ENCODE data around the gene PLEK. TPM values are rescaled to one million over a fixed set of nuclear protein-coding genes. Genes with fewer than 3 reads are reported as not detected.
A peak's percentile ranks its signal among the peaks of the same experiment; 100 is the strongest.
"Not testable (repeated sequence)": the region's sequence is repeated elsewhere in the genome, so short reads cannot be mapped to it uniquely, and the experiment has no call there.

The PLEK gene
- total RNA-seq, 1 donor from 2014 or later, result 0.26 TPM

GRCh38 chr2:68341062-68341329, 24.1 kb upstream of the PLEK start:
- H3K4me3 Mint-ChIP-seq, result no peak overlapping the region
- no peaks in the 10 kb centered on the region for H3K9me3 Mint-ChIP-seq
- H3K27me3 Mint-ChIP-seq, result peaks cover 43% of the 10 kb centered on the region
- no peaks in the 10 kb centered on the region for H3K4me1 Mint-ChIP-seq
- intact Hi-C loops (cut with micrococcal nuclease), result no loop called here
- H3K36me3 Mint-ChIP-seq (ENCODE audit: low read depth), result no peaks in the 10 kb centered on the region
- H3K27ac Mint-ChIP-seq, result no peak overlapping the region
- DNase-seq, result no peak

GRCh38 chr2:68341583-68341982, 23.5 kb upstream of the PLEK start:
- intact Hi-C loops (cut with micrococcal nuclease), result no loop called here
- no peak for DNase-seq
- Mint-ChIP-seq H3K27me3 (peaks cover 46% of the 10 kb centered on the region), H3K4me3 (no peak overlapping the region), H3K4me1 (no peaks in the 10 kb centered on the region), H3K36me3 (ENCODE audit: low read depth) (no peaks in the 10 kb centered on the region), H3K27ac (no peak overlapping the region), H3K9me3 (no peaks in the 10 kb centered on the region)

- Mint-ChIP-seq H3K27ac (no peak overlapping the region), H3K4me1 (no peaks in the 10 kb centered on the region)
- intact Hi-C loops (cut with micrococcal nuclease), result no loop called here
These were observed 22.6 kb upstream of the PLEK start for GRCh38 chr2:68342470-68342869.

GRCh38 chr2:68344031-68344430, 21.1 kb upstream of the PLEK start:
- H3K9me3 Mint-ChIP-seq, result no peaks in the 10 kb centered on the region
- no peak for DNase-seq
- no peaks in the 10 kb centered on the region for H3K36me3 Mint-ChIP-seq (ENCODE audit: low read depth)
- H3K27me3 Mint-ChIP-seq, result peaks cover 58% of the 10 kb centered on the region
- no peak overlapping the region for H3K27ac Mint-ChIP-seq
- intact Hi-C loops (cut with micrococcal nuclease), result no loop called here
- H3K4me1 Mint-ChIP-seq, result no peaks in the 10 kb centered on the region
- H3K4me3 Mint-ChIP-seq, result no peak overlapping the region

More at GRCh38 chr2:68342470-68342869, 22.6 kb upstream of the PLEK start:
- H3K9me3 Mint-ChIP-seq, result no peaks in the 10 kb centered on the region
- no peaks in the 10 kb centered on the region for H3K36me3 Mint-ChIP-seq (ENCODE audit: low read depth)
- peaks cover 52% of the 10 kb centered on the region for H3K27me3 Mint-ChIP-seq
- H3K4me3 Mint-ChIP-seq, result no peak overlapping the region
- DNase-seq, result no peak

GRCh38 chr2:68345129-68345875, 19.8 kb upstream of the PLEK start:
- peaks cover 59% of the 10 kb centered on the region for H3K27me3 Mint-ChIP-seq
- intact Hi-C loops (cut with micrococcal nuclease), result no loop called here

GRCh38 chr2:68349091-68349490, 16.0 kb upstream of the PLEK start:
- H3K4me1 Mint-ChIP-seq; H3K4me3 Mint-ChIP-seq; H3K27ac Mint-ChIP-seq; DNase-seq; intact Hi-C loops (cut with micrococcal nuclease); H3K36me3 Mint-ChIP-seq (ENCODE audit: low read depth); H3K9me3 Mint-ChIP-seq: not testable (repeated sequence)
- peaks cover 49% of the 10 kb centered on the region for H3K27me3 Mint-ChIP-seq

More at GRCh38 chr2:68345129-68345875, 19.8 kb upstream of the PLEK start:
- Mint-ChIP-seq H3K9me3 (no peaks in the 10 kb centered on the region), H3K4me3 (no peak overlapping the region), H3K4me1 (no peaks in the 10 kb centered on the region), H3K27ac (no peak overlapping the region), H3K36me3 (ENCODE audit: low read depth) (no peaks in the 10 kb centered on the region)
- no peak for DNase-seq

- DNase-seq, result no peak
- no peaks in the 10 kb centered on the region for H3K4me1 Mint-ChIP-seq
- H3K4me3 Mint-ChIP-seq, result no peak overlapping the region
- H3K36me3 Mint-ChIP-seq (ENCODE audit: low read depth), result no peaks in the 10 kb centered on the region
- peaks cover 39% of the 10 kb centered on the region for H3K27me3 Mint-ChIP-seq
- H3K27ac Mint-ChIP-seq, result no peak overlapping the region
- no peaks in the 10 kb centered on the region for H3K9me3 Mint-ChIP-seq
- intact Hi-C loops (cut with micrococcal nuclease), result no loop called here
These were observed 13.1 kb upstream of the PLEK start for GRCh38 chr2:68351997-68352396.

- Mint-ChIP-seq H3K27ac (no peak overlapping the region), H3K9me3 (no peaks in the 10 kb centered on the region), H3K36me3 (ENCODE audit: low read depth) (no peaks in the 10 kb centered on the region), H3K27me3 (peaks cover 31% of the 10 kb centered on the region), H3K4me1 (no peaks in the 10 kb centered on the region), H3K4me3 (no peak overlapping the region)
- intact Hi-C loops (cut with micrococcal nuclease), result no loop called here
- DNase-seq, result no peak
These were observed 12.3 kb upstream of the PLEK start for GRCh38 chr2:68352651-68353391.

GRCh38 chr2:68356599-68357239, 8.4 kb upstream of the PLEK start:
- no peaks in the 10 kb centered on the region for H3K4me1 Mint-ChIP-seq
- intact Hi-C loops (cut with micrococcal nuclease), result no loop called here
- no peak overlapping the region for H3K27ac Mint-ChIP-seq
- H3K4me3 Mint-ChIP-seq, result no peak overlapping the region
- DNase-seq, result no peak
- peaks cover 10% of the 10 kb centered on the region for H3K27me3 Mint-ChIP-seq
- no peaks in the 10 kb centered on the region for H3K9me3 Mint-ChIP-seq
- no peaks in the 10 kb centered on the region for H3K36me3 Mint-ChIP-seq (ENCODE audit: low read depth)

GRCh38 chr2:68357605-68358337, 7.3 kb upstream of the PLEK start:
- intact Hi-C loops (cut with micrococcal nuclease), result no loop called here

GRCh38 chr2:68359889-68360288, 5.2 kb upstream of the PLEK start:
- no peak for DNase-seq
- H3K27ac Mint-ChIP-seq, result no peak overlapping the region
- peaks cover 11% of the 10 kb centered on the region for H3K27me3 Mint-ChIP-seq
- no peaks in the 10 kb centered on the region for H3K9me3 Mint-ChIP-seq
- peaks cover 13% of the 10 kb centered on the region for H3K4me1 Mint-ChIP-seq
- H3K36me3 Mint-ChIP-seq (ENCODE audit: low read depth), result no peaks in the 10 kb centered on the region
- no peak overlapping the region for H3K4me3 Mint-ChIP-seq
- intact Hi-C loops (cut with micrococcal nuclease), result loop anchor here (5.0 kb wide), 1 partner anchor 62 kb away; no protein-coding TSS in a partner anchor

More at GRCh38 chr2:68357605-68358337, 7.3 kb upstream of the PLEK start:
- no peaks in the 10 kb centered on the region for H3K36me3 Mint-ChIP-seq (ENCODE audit: low read depth)
- H3K9me3 Mint-ChIP-seq, result no peaks in the 10 kb centered on the region
- peaks cover 7% of the 10 kb centered on the region for H3K4me1 Mint-ChIP-seq
- no peak overlapping the region for H3K4me3 Mint-ChIP-seq
- DNase-seq, result no peak
- H3K27ac Mint-ChIP-seq, result no peak overlapping the region
- H3K27me3 Mint-ChIP-seq, result peaks cover 11% of the 10 kb centered on the region

GRCh38 chr2:68362069-68362468, 3.0 kb upstream of the PLEK start:
- peak; percentile 92 for DNase-seq
- Mint-ChIP-seq H3K4me3 (peak overlapping the region; percentile 30), H3K27ac (no peak overlapping the region), H3K27me3 (peaks cover 20% of the 10 kb centered on the region), H3K9me3 (no peaks in the 10 kb centered on the region), H3K36me3 (ENCODE audit: low read depth) (no peaks in the 10 kb centered on the region), H3K4me1 (peaks cover 15% of the 10 kb centered on the region)
- intact Hi-C loops (cut with micrococcal nuclease), result loop anchor here (1.0 to 5.0 kb wide), 3 partner anchors 17 to 79 kb away; no protein-coding TSS in a partner anchor

- peak; percentile 52 for DNase-seq
- peaks cover 25% of the 10 kb centered on the region for H3K27me3 Mint-ChIP-seq
- intact Hi-C loops (cut with micrococcal nuclease), result loop anchor here (1.0 to 5.0 kb wide), 3 partner anchors 16 to 79 kb away; no protein-coding TSS in a partner anchor
These were observed 2.3 kb upstream of the PLEK start for GRCh38 chr2:68362749-68363148.

More at GRCh38 chr2:68362749-68363148, 2.3 kb upstream of the PLEK start:
- Mint-ChIP-seq H3K36me3 (ENCODE audit: low read depth) (no peaks in the 10 kb centered on the region), H3K9me3 (no peaks in the 10 kb centered on the region), H3K4me3 (no peak overlapping the region), H3K27ac (no peak overlapping the region), H3K4me1 (peaks cover 15% of the 10 kb centered on the region)
